HepG2 (cell line): Measurements from ENCODE around the gene RNF183. TPM values are rescaled to one million over a fixed set of nuclear protein-coding genes. Genes with fewer than 3 reads are reported as not detected.
A peak's percentile ranks its signal among the peaks of the same experiment; 100 is the strongest.

ENCODE experiments used
- ETS1 ChIP-seq: sonication (generic); formaldehyde crosslinking; IDR thresholded peaks from 2 replicates; pipeline ENCODE4 v1.4.0; 2020; ENCODE audit warnings: missing genetic modification reagents
- MAF1 ChIP-seq: sonication (generic); formaldehyde crosslinking; IDR thresholded peaks from 2 replicates; pipeline ENCODE4 v1.5.0; 2020; ENCODE audit warnings: missing genetic modification reagents, borderline replicate concordance
- MED1 ChIP-seq: sonication (generic); formaldehyde crosslinking; IDR thresholded peaks from 2 replicates; pipeline ENCODE4 v1.4.0; 2020; ENCODE audit warnings: missing genetic modification reagents
- MYC ChIP-seq: sonication (generic); formaldehyde crosslinking; IDR thresholded peaks from 2 replicates; pipeline ENCODE4 v1.9.0; 2021; ENCODE audit warnings: missing genetic modification reagents, borderline replicate concordance
- ONECUT2 ChIP-seq: sonication (generic); formaldehyde crosslinking; IDR thresholded peaks from 2 replicates; pipeline ENCODE4 v1.4.0; 2020; ENCODE audit warnings: missing genetic modification reagents
- PAWR ChIP-seq: sonication (generic); formaldehyde crosslinking; IDR thresholded peaks from 2 replicates; pipeline ENCODE4 v1.4.0; 2020; ENCODE audit warnings: missing genetic modification reagents, mild to moderate bottlenecking, borderline replicate concordance
- PHF20 ChIP-seq: sonication (generic); formaldehyde crosslinking; IDR thresholded peaks from 2 replicates; pipeline ENCODE4 v1.5.0; 2020; ENCODE audit warnings: mild to moderate bottlenecking, missing genetic modification reagents
- POGZ ChIP-seq: sonication (generic); formaldehyde crosslinking; IDR thresholded peaks from 2 replicates; pipeline ENCODE4 v1.4.0; 2020; ENCODE audit warnings: mild to moderate bottlenecking, missing genetic modification reagents
- POLR2G ChIP-seq: fragments of 200-400 bp; formaldehyde crosslinking; IDR thresholded peaks from 2 replicates; pipeline ENCODE4 v1.6.1; 2018; ENCODE audit warnings: mild to moderate bottlenecking, low read depth, low read length, moderate library complexity
- SYNCRIP ChIP-seq: fragments of 200-400 bp; formaldehyde crosslinking; IDR thresholded peaks from 2 replicates; pipeline ENCODE4 v1.6.1; 2018; ENCODE audit warnings: mild to moderate bottlenecking, low read depth, low read length; ENCODE audit not compliant: insufficient read depth
- TSC22D2 ChIP-seq: sonication (generic); formaldehyde crosslinking; IDR thresholded peaks from 2 replicates; pipeline ENCODE4 v1.5.1; 2020; ENCODE audit warnings: missing genetic modification reagents, mild to moderate bottlenecking, borderline replicate concordance
- ZBED4 ChIP-seq: sonication (generic); formaldehyde crosslinking; IDR thresholded peaks from 2 replicates; pipeline ENCODE4 v1.4.0; 2020; ENCODE audit warnings: missing genetic modification reagents, borderline replicate concordance
- ZBTB38 ChIP-seq: sonication (generic); formaldehyde crosslinking; IDR thresholded peaks from 2 replicates; pipeline ENCODE4 v1.5.1; 2020; ENCODE audit warnings: mild to moderate bottlenecking, missing genetic modification reagents
- ZFP41 ChIP-seq: sonication (generic); formaldehyde crosslinking; IDR thresholded peaks from 2 replicates; pipeline ENCODE4 v1.4.0; 2020; ENCODE audit warnings: mild to moderate bottlenecking, missing genetic modification reagents, borderline replicate concordance
- ZNF160 ChIP-seq: sonication (generic); formaldehyde crosslinking; IDR thresholded peaks from 2 replicates; pipeline ENCODE4 v1.8.0; 2022; ENCODE audit warnings: mild to moderate bottlenecking, inconsistent platforms, missing genetic modification reagents
- ZNF3 ChIP-seq: IDR thresholded peaks from 2 replicates; pipeline ENCODE4 v1.7.0; 2017; ENCODE audit warnings: inconsistent platforms
- ZNF605 ChIP-seq: sonication (generic); formaldehyde crosslinking; IDR thresholded peaks from 2 replicates; pipeline ENCODE4 v1.8.0; 2022; ENCODE audit warnings: mild to moderate bottlenecking, missing genetic modification reagents
- ZNF761 ChIP-seq: sonication (generic); formaldehyde crosslinking; conservative IDR thresholded peaks from 2 replicates; pipeline ENCODE4 v1.4.0; 2020; ENCODE audit warnings: mild to moderate bottlenecking, missing genetic modification reagents
- ZNF788 ChIP-seq: sonication (generic); formaldehyde crosslinking; IDR thresholded peaks from 2 replicates; pipeline ENCODE4 v1.5.0; 2020; ENCODE audit warnings: mild to moderate bottlenecking, missing genetic modification reagents, borderline replicate concordance
- polyA plus RNA-seq, 8 experiments: library from polyadenylated mRNA; depleted of rRNA in 3 of 8; stranded (reverse) in 7 of 8; unstranded in 1 of 8; fragments of >200 nt; fragmentation: Illumina TruSeq in 4 of 8; extraction: Trizol in 4 of 8; gene quantifications; 2 replicates each; pipeline versions ENCODE4 v1.2.1 to v1.2.3, GENCODE V29; 2011 to 2016; ENCODE audit warnings: low read depth in 4 of 8, missing spikeins in 1 of 8, mixed read lengths in 1 of 8; ENCODE audit not compliant: insufficient read depth in 1 of 8
- total RNA-seq, 5 experiments: library from RNA; depleted of rRNA; stranded (reverse); fragments of >200 nt; fragmentation: Illumina TruSeq; extraction: Trizol; gene quantifications; 2 replicates each; pipeline ENCODE4 v1.2.3, GENCODE V29; 2016; ENCODE audit warnings: low read depth in 1 of 5
- TF ChIP-seq, protein P1 (sequence below): IDR thresholded peaks from 2 replicates; pipeline ENCODE4 v1.6.1; 2016; ENCODE audit warnings: mild to moderate bottlenecking
- TF ChIP-seq, protein P2 (sequence below): IDR thresholded peaks from 2 replicates; pipeline ENCODE4 v1.6.1; 2012; ENCODE audit warnings: low read depth, low read length, improper control_type of control experiment

RNF183 gene
- total and polyA plus RNA-seq, 2 of the 13 experiments (the other 11 are each of a cell fraction or from before 2014, with no cell fraction given), result 0.13 to 6.5 TPM

GRCh38 chr9:113275157-113276131, 27.7 kb downstream of the RNF183 start, which contains the start of the genes CDC26 and PRPF4 (continued):
- TF ChIP-seq MAF1 (CRISPR knock-in tag) (no peak), ZNF761 (CRISPR knock-in tag) (peak; percentile 74), ETS1 (CRISPR knock-in tag) (no peak), POGZ (peak; percentile 78), ZNF3 (CRISPR knock-in tag) (no peak), ZFP41 (CRISPR knock-in tag) (peak; percentile 81; the same call in 1 of the 2 replicates), TSC22D2 (no peak), SYNCRIP (no peak), ZNF605 (CRISPR knock-in tag) (peak; percentile 42), PHF20 (CRISPR knock-in tag) (peak; percentile 89), PAWR (CRISPR knock-in tag) (no peak), MED1 (CRISPR knock-in tag) (peak; percentile 60), ZNF160 (CRISPR knock-in tag) (peak; percentile 52; the same call in 1 of the 2 replicates), ZBED4 (CRISPR knock-in tag) (peak; percentile 34; the same call in 1 of the 2 replicates), ZBTB38 (CRISPR knock-in tag) (peak; percentile 90), ONECUT2 (CRISPR knock-in tag) (0 out of 2 replicates have a peak, but pooled peaks have one; percentile 33), POLR2G (peak; percentile 97), MYC (CRISPR knock-in tag) (peak; percentile 86; the same call in 1 of the 2 replicates), ZNF788 (peak; percentile 91; the same call in 1 of the 2 replicates)
- TF ChIP-seq, protein P1, sequence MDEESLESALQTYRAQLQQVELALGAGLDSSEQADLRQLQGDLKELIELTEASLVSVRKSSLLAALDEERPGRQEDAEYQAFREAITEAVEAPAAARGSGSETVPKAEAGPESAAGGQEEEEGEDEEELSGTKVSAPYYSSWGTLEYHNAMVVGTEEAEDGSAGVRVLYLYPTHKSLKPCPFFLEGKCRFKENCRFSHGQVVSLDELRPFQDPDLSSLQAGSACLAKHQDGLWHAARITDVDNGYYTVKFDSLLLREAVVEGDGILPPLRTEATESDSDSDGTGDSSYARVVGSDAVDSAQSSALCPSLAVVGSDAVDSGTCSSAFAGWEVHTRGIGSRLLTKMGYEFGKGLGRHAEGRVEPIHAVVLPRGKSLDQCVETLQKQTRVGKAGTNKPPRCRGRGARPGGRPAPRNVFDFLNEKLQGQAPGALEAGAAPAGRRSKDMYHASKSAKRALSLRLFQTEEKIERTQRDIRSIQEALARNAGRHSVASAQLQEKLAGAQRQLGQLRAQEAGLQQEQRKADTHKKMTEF (CRISPR knock-in tag), result peak; percentile 70; the same call in 1 of the 2 replicates
- TF ChIP-seq, protein P2, sequence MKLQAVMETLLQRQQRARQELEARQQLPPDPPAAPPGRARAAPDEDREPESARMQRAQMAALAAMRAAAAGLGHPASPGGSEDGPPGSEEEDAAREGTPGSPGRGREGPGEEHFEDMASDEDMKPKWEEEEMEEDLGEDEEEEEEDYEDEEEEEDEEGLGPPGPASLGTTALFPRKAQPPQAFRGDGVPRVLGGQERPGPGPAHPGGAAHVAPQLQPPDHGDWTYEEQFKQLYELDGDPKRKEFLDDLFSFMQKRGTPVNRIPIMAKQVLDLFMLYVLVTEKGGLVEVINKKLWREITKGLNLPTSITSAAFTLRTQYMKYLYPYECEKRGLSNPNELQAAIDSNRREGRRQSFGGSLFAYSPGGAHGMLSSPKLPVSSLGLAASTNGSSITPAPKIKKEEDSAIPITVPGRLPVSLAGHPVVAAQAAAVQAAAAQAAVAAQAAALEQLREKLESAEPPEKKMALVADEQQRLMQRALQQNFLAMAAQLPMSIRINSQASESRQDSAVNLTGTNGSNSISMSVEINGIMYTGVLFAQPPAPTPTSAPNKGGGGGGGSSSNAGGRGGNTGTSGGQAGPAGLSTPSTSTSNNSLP, result no peak
